ENCODE measurements around the gene ACACA.
"Not testable (repeated sequence)": the region's sequence is repeated elsewhere in the genome, so short reads cannot be mapped to it uniquely, and the experiment has no call there.

Gene ACACA

GRCh38 chr17:37360632-37361031 lies 46.0 kb downstream of the ACACA start:
- H3K9me3 ChIP-seq (replicated peaks in 1 of 11), result no peaks in the 10 kb centered on the region
- peak overlapping the region in 3 of 11 experiments; percentile 16 to 94 (median 87); a peak in 4 of 22 replicates for H3K27ac ChIP-seq
- H3K4me2 ChIP-seq, result peak overlapping the region in 10 of 11 experiments; percentile 68 to 93 (median 89); a peak in 18 of 22 replicates
- H3K4me1 ChIP-seq, result peaks cover 23 to 44% (median 35%) of the 10 kb centered on the region in 10 experiments
- H3K4me3 ChIP-seq, result no peak overlapping the region
- no peak overlapping the region for H3K9ac ChIP-seq
- H4K20me1 ChIP-seq, result peaks cover 0 to 30% (median 22%) of the 10 kb centered on the region in 11 experiments; a peak in 17 of 22 replicates
- no peak for TF ChIP-seq Cebpa-rat (IDR thresholded peaks at IDR 0.05)
- no peaks in the 10 kb centered on the region for H3K27me3 ChIP-seq
- peaks cover 0 to 16% (median 4%) of the 10 kb centered on the region in 11 experiments; a peak in 10 of 22 replicates for H3K36me3 ChIP-seq

GRCh38 chr17:37359682-37360188 lies 46.9 kb downstream of the ACACA start:
- Histone ChIP-seq H3K4me2 (peak overlapping the region; percentile 68 to 93 (median 90)), H3K27me3 (no peaks in the 10 kb centered on the region), H3K27ac (peak overlapping the region; percentile 81 to 98 (median 90)), H3K4me1 (peaks cover 23 to 44% (median 35%) of the 10 kb centered on the region in 10 experiments), H3K9me3 (replicated peaks in 1 of 11) (no peaks in the 10 kb centered on the region), H3K4me3 (peak overlapping the region; percentile 82 to 100 (median 93)), H3K36me3 (peaks cover 0 to 25% (median 12%) of the 10 kb centered on the region in 11 experiments; a peak in 16 of 22 replicates), H4K20me1 (peaks cover 0 to 39% (median 31%) of the 10 kb centered on the region in 11 experiments; a peak in 18 of 22 replicates), H3K9ac (peak overlapping the region; percentile 87 to 99 (median 94))
- TF ChIP-seq Cebpa-rat (IDR thresholded peaks at IDR 0.05), result no peak

GRCh38 chr17:37358830-37359681 lies 47.6 kb downstream of the ACACA start:
- Histone ChIP-seq H3K4me2 (peak overlapping the region; percentile 82 to 97 (median 92)), H3K9ac (peak overlapping the region; percentile 87 to 99 (median 94)), H3K36me3 (peaks cover 0 to 32% (median 18%) of the 10 kb centered on the region in 11 experiments; a peak in 20 of 22 replicates), H3K9me3 (replicated peaks in 1 of 11) (no peaks in the 10 kb centered on the region), H3K27me3 (no peaks in the 10 kb centered on the region), H4K20me1 (peaks cover 0 to 46% (median 38%) of the 10 kb centered on the region in 11 experiments; a peak in 18 of 22 replicates), H3K4me3 (peak overlapping the region; percentile 82 to 100 (median 93)), H3K27ac (peak overlapping the region; percentile 81 to 98 (median 90)), H3K4me1 (peaks cover 23 to 44% (median 35%) of the 10 kb centered on the region in 10 experiments)
- TF ChIP-seq Cebpa-rat (IDR thresholded peaks at IDR 0.05), result no peak

- H3K9me3 ChIP-seq (replicated peaks in 1 of 11), result no peaks in the 10 kb centered on the region
- peaks cover 0 to 40% (median 26%) of the 10 kb centered on the region in 11 experiments; a peak in 20 of 22 replicates for H3K36me3 ChIP-seq
- peaks cover 23 to 44% (median 35%) of the 10 kb centered on the region in 10 experiments for H3K4me1 ChIP-seq
- peak overlapping the region; percentile 82 to 97 (median 92) for H3K4me2 ChIP-seq
- H3K9ac ChIP-seq, result peak overlapping the region; percentile 87 to 99 (median 94)
- no peaks in the 10 kb centered on the region for H3K27me3 ChIP-seq
- H3K4me3 ChIP-seq, result peak overlapping the region; percentile 82 to 100 (median 93)
- no peak for TF ChIP-seq Cebpa-rat (IDR thresholded peaks at IDR 0.05)
- peak overlapping the region; percentile 63 to 98 (median 90); a peak in 21 of 22 replicates for H3K27ac ChIP-seq
- peaks cover 0 to 54% (median 46%) of the 10 kb centered on the region in 11 experiments; a peak in 18 of 22 replicates for H4K20me1 ChIP-seq
Observed at GRCh38 chr17:37358098-37358829, 48.4 kb downstream of the ACACA start.

- Histone ChIP-seq H3K36me3 (peaks cover 0 to 53% (median 39%) of the 10 kb centered on the region in 11 experiments; a peak in 20 of 22 replicates), H3K27ac (0 out of 22 replicates have a peak overlapping the region, but pooled peaks of 1 of the 11 experiments have one; percentile 91), H3K9ac (peak overlapping the region; percentile 87 to 99 (median 94); a peak in 19 of 22 replicates), H3K4me3 (peak overlapping the region; percentile 82 to 100 (median 93); a peak in 17 of 20 replicates), H3K4me1 (peaks cover 23 to 44% (median 35%) of the 10 kb centered on the region in 10 experiments), H3K4me2 (peak overlapping the region; percentile 82 to 97 (median 92)), H4K20me1 (peaks cover 0 to 66% (median 58%) of the 10 kb centered on the region in 11 experiments; a peak in 18 of 22 replicates)
- H3K9me3 ChIP-seq (replicated peaks in 1 of 11); H3K27me3 ChIP-seq: not testable (repeated sequence)
Observed at GRCh38 chr17:37356796-37357569, 49.7 kb downstream of the ACACA start.

GRCh38 chr17:37346863-37347402 lies 59.7 kb downstream of the ACACA start:
- peaks cover 0 to 100% (median 92%) of the 10 kb centered on the region in 11 experiments; a peak in 18 of 22 replicates for H4K20me1 ChIP-seq
- peaks cover 0 to 14% (median 11%) of the 10 kb centered on the region in 11 experiments; a peak in 18 of 22 replicates for H3K9me3 ChIP-seq (replicated peaks in 1 of 11)
- H3K9ac ChIP-seq, H3K4me2 ChIP-seq, H3K4me3 ChIP-seq, H3K4me1 ChIP-seq, H3K27ac ChIP-seq, H3K27me3 ChIP-seq: not testable (repeated sequence)
- H3K36me3 ChIP-seq, result peaks cover 0 to 85% (median 68%) of the 10 kb centered on the region in 11 experiments; a peak in 20 of 22 replicates

- Histone ChIP-seq H3K27ac (no peak overlapping the region), H3K9ac (no peak overlapping the region), H3K4me3 (no peak overlapping the region), H3K4me1 (no peaks in the 10 kb centered on the region), H4K20me1 (peaks cover 0 to 100% (median 90%) of the 10 kb centered on the region in 11 experiments; a peak in 18 of 22 replicates), H3K27me3 (no peaks in the 10 kb centered on the region), H3K4me2 (no peak overlapping the region), H3K9me3 (replicated peaks in 1 of 11) (peaks cover 0 to 14% (median 11%) of the 10 kb centered on the region in 11 experiments; a peak in 18 of 22 replicates), H3K36me3 (peaks cover 0 to 85% (median 60%) of the 10 kb centered on the region in 11 experiments; a peak in 20 of 22 replicates)
- TF ChIP-seq Cebpa-rat (IDR thresholded peaks at IDR 0.05), result no peak
Observed at GRCh38 chr17:37344519-37344918, 62.1 kb downstream of the ACACA start.
